ENCODE measurements around the gene NDUFB10. TPM values are rescaled to one million over a fixed set of nuclear protein-coding genes. Genes with fewer than 3 reads are reported as not detected.

Gene NDUFB10
- total RNA-seq, 2 donors from 2014 or later, result 95.0 to 103 TPM

GRCh38 chr16:2008009-2008526 lies 48.7 kb downstream of the NDUFB10 start:
- no peaks in the 10 kb centered on the region for H3K27me3 Mint-ChIP-seq

DNA sequence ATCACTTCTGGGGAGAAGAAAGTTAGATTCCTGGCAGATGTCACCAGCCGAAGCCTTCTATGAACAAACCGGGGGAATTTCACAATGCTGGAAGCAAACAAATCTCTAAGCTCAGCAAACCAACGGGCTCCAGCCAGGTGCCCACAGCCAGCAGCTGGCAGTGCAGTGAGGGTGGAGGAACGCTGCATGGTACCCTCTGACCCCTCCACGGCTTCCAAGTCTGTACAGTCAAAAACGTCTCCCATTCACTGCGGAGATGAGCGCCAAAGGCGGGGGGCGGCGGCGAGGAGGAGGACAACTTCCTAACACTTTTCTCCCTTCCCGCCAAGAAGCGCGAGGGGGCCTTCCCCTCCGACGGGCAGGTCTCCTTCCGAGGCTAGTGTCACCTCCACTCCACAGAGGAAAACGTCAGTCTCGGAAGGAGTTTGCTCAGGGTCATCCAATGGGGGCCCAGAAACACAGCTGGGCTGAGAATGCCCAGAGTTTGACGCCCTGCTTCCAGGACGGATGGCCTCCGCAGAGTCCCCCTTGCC lies 49.4 kb downstream of the NDUFB10 start:
- H3K36me3 Mint-ChIP-seq, result no peaks in the 10 kb centered on the region
- H3K9me3 Mint-ChIP-seq, result no peaks in the 10 kb centered on the region
- no peaks in the 10 kb centered on the region for H3K27me3 Mint-ChIP-seq
- no peak for DNase-seq (ENCODE audit: low spot score)
- peaks cover 30 to 37% of the 10 kb centered on the region in 2 donors for H3K4me1 Mint-ChIP-seq (ENCODE audit: low read depth in 2 of 2)
- peak overlapping the region; percentile 95 for H3K4me3 Mint-ChIP-seq
- peak overlapping the region; percentile 81 to 86 for H3K27ac Mint-ChIP-seq
- peak in 1 of 2 donors; percentile 6 for ATAC-seq

More at GRCh38 chr16:2008009-2008526, 48.7 kb downstream of the NDUFB10 start:
- DNase-seq (ENCODE audit: low spot score), result no peak
- Mint-ChIP-seq H3K4me3 (peak overlapping the region; percentile 95), H3K9me3 (no peaks in the 10 kb centered on the region), H3K36me3 (no peaks in the 10 kb centered on the region), H3K4me1 (ENCODE audit: low read depth in 2 of 2) (peaks cover 30 to 37% of the 10 kb centered on the region in 2 donors), H3K27ac (peak overlapping the region; percentile 81 to 86)
- no peak for ATAC-seq

GRCh38 chr16:2009164-2009711 lies 49.9 kb downstream of the NDUFB10 start:
- ATAC-seq, result peak; percentile 47 to 53
- no peaks in the 10 kb centered on the region for H3K9me3 Mint-ChIP-seq
- H3K27ac Mint-ChIP-seq, result peak overlapping the region; percentile 81 to 86
- peaks cover 30 to 37% of the 10 kb centered on the region in 2 donors for H3K4me1 Mint-ChIP-seq (ENCODE audit: low read depth in 2 of 2)
- H3K36me3 Mint-ChIP-seq, result no peaks in the 10 kb centered on the region
- no peaks in the 10 kb centered on the region for H3K27me3 Mint-ChIP-seq
- no peak for DNase-seq (ENCODE audit: low spot score)
- peak overlapping the region; percentile 95 for H3K4me3 Mint-ChIP-seq

GRCh38 chr16:2009791-2010510 lies 50.6 kb downstream of the NDUFB10 start, which contains the start of gene ZNF598:
ZNF598 (minus strand) TSS chr16:2009821.
- Mint-ChIP-seq H3K27me3 (no peaks in the 10 kb centered on the region), H3K4me3 (peak within 1 kb of the TSS; percentile 97), H3K9me3 (no peaks in the 10 kb centered on the region), H3K36me3 (no peaks in the 10 kb centered on the region), H3K27ac (peak within 1 kb of the TSS; percentile 96), H3K4me1 (ENCODE audit: low read depth in 2 of 2) (peaks cover 28 to 37% of the 10 kb centered on the region in 2 donors)
- DNase-seq (ENCODE audit: low spot score) (peak; percentile 89), ATAC-seq (peak; percentile 97 to 99)

Other genes starting within 250 kb of the NDUFB10 start
- 10 to 100 TPM; 37.4 to 46.4 TPM for gene NME3, start 188.0 kb upstream of the NDUFB10 start, total RNA-seq
- 10 to 100 TPM; 34.8 to 55.0 TPM for gene EME2, start 186.7 kb upstream of the NDUFB10 start, total RNA-seq
- 100 to 1,000 TPM in 1 of 2 donors, 10 to 100 TPM in 1; 98.1 to 192 TPM for gene MRPS34, start 186.4 kb upstream of the NDUFB10 start, total RNA-seq
- gene SPSB3, start 177.0 kb upstream of the NDUFB10 start, total RNA-seq, result 10 to 100 TPM; 26.9 to 30.1 TPM
- gene NUBP2, start 176.6 kb upstream of the NDUFB10 start, total RNA-seq, result 10 to 100 TPM; 47.9 to 81.8 TPM
- under 1 TPM in 1 of 2 donors, not detected in 1; 0.12 TPM for gene IGFALS, start 165.8 kb upstream of the NDUFB10 start, total RNA-seq
- 10 to 100 TPM; 39.5 to 47.5 TPM for gene HAGH, start 132.7 kb upstream of the NDUFB10 start, total RNA-seq
- gene FAHD1, start 132.3 kb upstream of the NDUFB10 start, total RNA-seq, result 10 to 100 TPM; 13.9 to 14.5 TPM
- not detected for gene MEIOB, start 87.4 kb upstream of the NDUFB10 start, total RNA-seq
- not detected for gene HS3ST6, start 41.1 kb upstream of the NDUFB10 start, total RNA-seq
- 10 to 100 TPM; 24.3 to 24.7 TPM for gene MSRB1, start 16.3 kb upstream of the NDUFB10 start, total RNA-seq
- gene RPL3L, start 4.8 kb upstream of the NDUFB10 start, total RNA-seq, result 1 to 10 TPM in 1 of 2 donors, not detected in 1; 1.5 TPM
- 1,000 to 10,000 TPM; 2,056 to 2,952 TPM for gene RPS2, start 5.3 kb downstream of the NDUFB10 start, total RNA-seq
- not detected for gene RNF151, start 7.3 kb downstream of the NDUFB10 start, total RNA-seq
- gene TBL3, start 12.5 kb downstream of the NDUFB10 start, total RNA-seq, result 10 to 100 TPM; 39.3 to 78.3 TPM
- not detected for gene NOXO1, start 21.9 kb downstream of the NDUFB10 start, total RNA-seq
- gene GFER, start 24.7 kb downstream of the NDUFB10 start, total RNA-seq, result 10 to 100 TPM; 31.9 to 41.7 TPM
- 10 to 100 TPM; 21.3 to 43.6 TPM for gene SYNGR3, start 30.4 kb downstream of the NDUFB10 start, total RNA-seq
- gene ZNF598, start 50.3 kb downstream of the NDUFB10 start, total RNA-seq, result 100 to 1,000 TPM in 1 of 2 donors, 10 to 100 TPM in 1; 83.1 to 163 TPM
- 1 to 10 TPM; 1.5 to 3.5 TPM for gene NPW, start 60.2 kb downstream of the NDUFB10 start, total RNA-seq
- gene NHERF2, start 67.4 kb downstream of the NDUFB10 start, total RNA-seq, result 1 to 10 TPM; 3.8 to 4.5 TPM
- 10 to 100 TPM; 12.6 to 40.9 TPM for gene NTHL1, start 88.3 kb downstream of the NDUFB10 start, total RNA-seq
- 100 to 1,000 TPM; 106 to 155 TPM for gene TSC2, start 88.4 kb downstream of the NDUFB10 start, total RNA-seq
- 100 to 1,000 TPM in 1 of 2 donors, 10 to 100 TPM in 1; 66.4 to 145 TPM for gene PKD1, start 176.4 kb downstream of the NDUFB10 start, total RNA-seq
- under 1 TPM in 1 of 2 donors, not detected in 1; 0.89 TPM for gene RAB26, start 189.1 kb downstream of the NDUFB10 start, total RNA-seq
- 10 to 100 TPM; 69.0 to 91.7 TPM for gene TRAF7, start 196.2 kb downstream of the NDUFB10 start, total RNA-seq
- gene CASKIN1, start 237.1 kb downstream of the NDUFB10 start, total RNA-seq, result under 1 TPM; 0.14 to 0.26 TPM
- gene MLST8, start 245.9 kb downstream of the NDUFB10 start, total RNA-seq, result 10 to 100 TPM; 31.2 to 68.9 TPM

Measured in natural killer cell treated with Interleukin-12 subunit alpha and Interleukin-12 subunit beta and Interleukin-15 and Interleukin-18, amount 100 ng/mL, for 72 hours (primary cell).